Measurements from ENCODE around the gene ZNF442.
"Not testable (repeated sequence)": the region's sequence is repeated elsewhere in the genome, so short reads cannot be mapped to it uniquely, and the experiment has no call there.

ZNF442 gene

DNA sequence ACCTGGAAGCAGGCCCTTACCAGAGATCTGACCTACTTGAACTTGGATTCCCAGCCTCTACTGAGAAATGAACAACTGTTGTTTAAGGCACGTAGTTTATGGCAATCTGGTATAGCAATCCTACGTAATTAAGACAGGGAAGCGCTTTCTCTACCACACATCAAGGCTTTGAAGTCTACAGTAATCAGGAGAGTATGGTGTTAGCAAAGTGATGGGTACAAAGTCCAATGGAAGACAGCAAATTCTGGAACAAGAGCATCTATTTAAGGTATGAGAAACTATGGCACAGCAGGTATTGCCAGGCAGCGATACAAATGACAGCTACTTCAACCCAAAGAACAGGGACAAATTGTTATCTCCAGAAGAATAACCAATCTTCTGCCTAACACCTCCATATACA, 35.1 kb downstream of the ZNF442 start:
- no peak for DNase-seq (ENCODE audit: low read depth)

- no peak for DNase-seq (ENCODE audit: low read depth)
Measured at GRCh38 chr19:12325690-12326089, 39.8 kb downstream of the ZNF442 start.

- no peak for DNase-seq (ENCODE audit: low read depth)
Measured at GRCh38 chr19:12318782-12319413, 46.6 kb downstream of the ZNF442 start.

DNA sequence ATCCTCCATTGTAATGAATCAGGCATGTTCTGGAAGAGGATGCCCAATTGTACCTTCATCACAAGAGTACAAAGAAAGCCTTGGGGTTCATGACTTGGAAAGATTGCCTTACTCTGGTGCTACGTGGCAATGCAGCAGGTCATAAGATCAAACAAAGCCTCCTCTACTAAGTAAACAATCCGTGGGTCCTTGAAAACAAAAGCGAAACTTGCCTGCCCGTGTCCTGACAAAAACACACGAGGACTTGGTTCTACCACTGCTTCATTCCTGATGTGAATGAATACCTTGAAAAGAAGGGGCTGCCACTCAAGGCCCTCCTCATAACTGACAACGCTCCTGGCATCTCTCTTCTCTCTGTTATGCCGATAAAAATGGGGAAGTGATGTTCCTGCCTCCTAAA, 50.9 kb downstream of the ZNF442 start:
- peak; percentile 3 for DNase-seq (ENCODE audit: low read depth)

- not testable (repeated sequence) for DNase-seq (ENCODE audit: low read depth)
Measured at GRCh38 chr19:12308891-12309290, 56.6 kb downstream of the ZNF442 start.
